HL-60/S4 treated with retinoic acid at 250 ng/mL for 4 days and 3 days (cell line): ENCODE measurements around the gene UBE3D.
"Not testable (repeated sequence)": the region's sequence is repeated elsewhere in the genome, so short reads cannot be mapped to it uniquely, and the experiment has no call there.

Experiments
- in situ Hi-C: fragments of 300-500 bp; cut with MboI; formaldehyde crosslinking; loops from 2 replicates; pipeline ENCODE4 v1.7.0; 2022; ENCODE audit warnings: low sequenced_read_pairs

The UBE3D gene

GRCh38 chr6:83057705-83058321 is 7.8 kb downstream of the UBE3D start:
- in situ Hi-C loops: loop anchor here (10.0 kb wide), 1 partner anchor 803 kb away; no protein-coding TSS in a partner anchor

GRCh38 chr6:83055366-83055964 is 10.2 kb downstream of the UBE3D start:
- in situ Hi-C loops: loop anchor here (10.0 kb wide), 1 partner anchor 801 kb away; no protein-coding TSS in a partner anchor

- in situ Hi-C loops: loop anchor here (10.0 kb wide), 1 partner anchor 799 kb away; no protein-coding TSS in a partner anchor
Measured at GRCh38 chr6:83053678-83054077, 12.0 kb downstream of the UBE3D start.

GRCh38 chr6:83051377-83052172 is 14.1 kb downstream of the UBE3D start:
- in situ Hi-C loops: loop anchor here (10.0 kb wide), 1 partner anchor 797 kb away; no protein-coding TSS in a partner anchor

GRCh38 chr6:83047065-83047754 is 18.4 kb downstream of the UBE3D start:
- in situ Hi-C loops: no loop called here

GRCh38 chr6:83044091-83044768 is 21.4 kb downstream of the UBE3D start:
- in situ Hi-C loops: no loop called here

GRCh38 chr6:83042467-83043053 is 23.1 kb downstream of the UBE3D start:
- in situ Hi-C loops: no loop called here

GRCh38 chr6:83038246-83038645 is 27.4 kb downstream of the UBE3D start:
- in situ Hi-C loops: no loop called here

GRCh38 chr6:83031689-83032088 is 34.0 kb downstream of the UBE3D start:
- in situ Hi-C loops: no loop called here

- in situ Hi-C loops: no loop called here
Measured at GRCh38 chr6:83019741-83020140, 45.9 kb downstream of the UBE3D start.

- in situ Hi-C loops: not testable (repeated sequence)
Measured at GRCh38 chr6:83011131-83011530, 54.5 kb downstream of the UBE3D start.

GRCh38 chr6:83008626-83009025 is 57.0 kb downstream of the UBE3D start:
- in situ Hi-C loops: no loop called here

GRCh38 chr6:83006270-83006905 is 59.3 kb downstream of the UBE3D start:
- in situ Hi-C loops: no loop called here

- in situ Hi-C loops: no loop called here
Measured at GRCh38 chr6:82996156-82996555, 69.5 kb downstream of the UBE3D start.

- in situ Hi-C loops: no loop called here
Measured at GRCh38 chr6:82995066-82995465, 70.6 kb downstream of the UBE3D start.

GRCh38 chr6:82989736-82990290 is 75.8 kb downstream of the UBE3D start:
- in situ Hi-C loops: no loop called here

GRCh38 chr6:82988930-82989351 is 76.7 kb downstream of the UBE3D start:
- in situ Hi-C loops: no loop called here

- in situ Hi-C loops: no loop called here
Measured at GRCh38 chr6:82987951-82988350, 77.7 kb downstream of the UBE3D start.

GRCh38 chr6:82987416-82987815 is 78.2 kb downstream of the UBE3D start:
- in situ Hi-C loops: no loop called here
